ENCODE results near the gene ABHD11. TPM values are rescaled to one million over a fixed set of nuclear protein-coding genes. Genes with fewer than 3 reads are reported as not detected.

The ABHD11 gene
- total RNA-seq, 4 donors from 2014 or later: 6.1 to 7.9 (median 7.2) TPM

- Histone ChIP-seq H3K9me3 (no peaks in the 10 kb centered on the region), H3K27me3 (no peaks in the 10 kb centered on the region), H3K4me3 (no peak overlapping the region), H3K4me1 (peaks cover 7 to 14% (median 12%) of the 10 kb centered on the region in 4 donors), H3K27ac (replicated peaks in 1 of 4) (no peak overlapping the region), H3K36me3 (peaks cover 26 to 86% (median 75%) of the 10 kb centered on the region in 4 donors)
- intact Hi-C loops (cut with DNase I): no loop called here
- TF ChIP-seq CTCF (IDR thresholded peaks at IDR 0.05): no peak
- TF ChIP-seq EP300 (IDR thresholded peaks at IDR 0.05): no peak
- no peak for TF ChIP-seq POLR2AphosphoS5 (IDR thresholded peaks at IDR 0.05)
- no peak for TF ChIP-seq POLR2A (IDR thresholded peaks at IDR 0.05; ENCODE audit: low read depth)
- 81% methylated on average over 12 of the region's 15 CpGs for WGBS
- DNase-seq (ENCODE audit: extremely low spot score): no peak
Observed at GRCh38 chr7:73699370-73700068, 39.1 kb downstream of the ABHD11 start.

GRCh38 chr7:73698410-73698809, 40.2 kb downstream of the ABHD11 start:
- no peak overlapping the region for H3K27ac ChIP-seq (replicated peaks in 1 of 4)
- peaks cover 37 to 97% (median 86%) of the 10 kb centered on the region in 4 donors for H3K36me3 ChIP-seq
- intact Hi-C loops (cut with DNase I): no loop called here
- peaks cover 0 to 3% (median 1%) of the 10 kb centered on the region in 4 donors for H3K4me1 ChIP-seq
- H3K27me3 ChIP-seq: no peaks in the 10 kb centered on the region
- no peaks in the 10 kb centered on the region for H3K9me3 ChIP-seq
- no peak for TF ChIP-seq CTCF (IDR thresholded peaks at IDR 0.05)
- TF ChIP-seq EP300 (IDR thresholded peaks at IDR 0.05): no peak
- no peak for TF ChIP-seq POLR2A (IDR thresholded peaks at IDR 0.05; ENCODE audit: low read depth)
- TF ChIP-seq POLR2AphosphoS5 (IDR thresholded peaks at IDR 0.05): no peak
- 81% methylated on average over 7 of the region's 7 CpGs for WGBS
- no peak overlapping the region for H3K4me3 ChIP-seq
- no peak for DNase-seq (ENCODE audit: extremely low spot score)

GRCh38 chr7:73696372-73696771, 42.2 kb downstream of the ABHD11 start:
- H3K36me3 ChIP-seq: peaks cover 55 to 100% (median 95%) of the 10 kb centered on the region in 4 donors
- H3K4me3 ChIP-seq: no peak overlapping the region
- no peaks in the 10 kb centered on the region for H3K9me3 ChIP-seq
- H3K4me1 ChIP-seq: no peaks in the 10 kb centered on the region
- DNase-seq (ENCODE audit: extremely low spot score): no peak
- WGBS: 96% methylated on average over 4 of the region's 4 CpGs
- no peak for TF ChIP-seq EP300 (IDR thresholded peaks at IDR 0.05)
- TF ChIP-seq POLR2A (IDR thresholded peaks at IDR 0.05; ENCODE audit: low read depth): no peak
- TF ChIP-seq POLR2AphosphoS5 (IDR thresholded peaks at IDR 0.05): no peak
- no peak for TF ChIP-seq CTCF (IDR thresholded peaks at IDR 0.05)
- H3K27me3 ChIP-seq: no peaks in the 10 kb centered on the region
- intact Hi-C loops (cut with DNase I): loop anchor here (2.0 kb wide), 1 partner anchor 16 kb away; no protein-coding TSS in a partner anchor
- H3K27ac ChIP-seq (replicated peaks in 1 of 4): no peak overlapping the region

GRCh38 chr7:73690646-73691045, 48.0 kb downstream of the ABHD11 start:
- no peaks in the 10 kb centered on the region for H3K27me3 ChIP-seq
- H3K4me3 ChIP-seq: no peak overlapping the region
- DNase-seq (ENCODE audit: extremely low spot score): no peak
- intact Hi-C loops (cut with DNase I): no loop called here
- H3K4me1 ChIP-seq: no peaks in the 10 kb centered on the region
- WGBS: 89% methylated on average over 7 of the region's 7 CpGs
- TF ChIP-seq EP300 (IDR thresholded peaks at IDR 0.05): no peak
- no peak for TF ChIP-seq POLR2AphosphoS5 (IDR thresholded peaks at IDR 0.05)
- TF ChIP-seq CTCF (IDR thresholded peaks at IDR 0.05): no peak
- no peak for TF ChIP-seq POLR2A (IDR thresholded peaks at IDR 0.05; ENCODE audit: low read depth)
- H3K27ac ChIP-seq (replicated peaks in 1 of 4): no peak overlapping the region
- peaks cover 64 to 93% (median 88%) of the 10 kb centered on the region in 4 donors for H3K36me3 ChIP-seq
- H3K9me3 ChIP-seq: no peaks in the 10 kb centered on the region
